HCT116 (cell line): Measurements from ENCODE around the gene AGAP1. TPM values are rescaled to one million over a fixed set of nuclear protein-coding genes. Genes with fewer than 3 reads are reported as not detected.

ENCODE experiments used
- ATAC-seq: fragments of 200-7000 bp; cut with Tn5 transposase; 2 replicates; pipeline ENCODE4 v1.9.1; 2020; ENCODE audit warnings: mild to moderate bottlenecking, moderate library complexity
- BruUV-seq: library from RNA; stranded (reverse); fragments of 400-500 nt; replicated peaks from 2 replicates; lab custom pipeline; 2021; lab: Mats Ljungman, UMichigan
- CTCF ChIA-PET: fragments of 300-600 bp; sonication (Branson Sonifier 250); formaldehyde crosslinking; loops from one replicate; lab custom pipeline; 2021; ENCODE audit warnings: antibody characterized with exemption; lab: Charles Lee
- POLR2A ChIA-PET: fragments of 300-600, 350-600 bp; sonication (Branson Sonifier 250); formaldehyde crosslinking; loops from one replicate; lab custom pipeline; 2021; ENCODE audit warnings: antibody characterized with exemption; lab: Charles Lee
- RAD21 ChIA-PET, 2 experiments: fragments of 300-600 bp; sonication (Branson Sonifier 250); formaldehyde crosslinking; loops; one replicate each; lab custom pipeline; 2023; ENCODE audit warnings: low total read pairs in 2 of 2; ENCODE audit not compliant: uncharacterized antibody in 2 of 2, unreplicated experiment in 2 of 2, low non-redundant PET in 1 of 2; lab: Charles Lee
- DNase-seq: peaks from one replicate; pipeline ENCODE4 v3.0.0-alpha.2; 2010; ENCODE audit warnings: low read depth, low spot score
- H2AFZ ChIP-seq: fragments of 200-600 bp; shearing (Covaris generic), sonication (generic); 2 replicates; pipeline ENCODE4 v1.6.1; 2017; ENCODE audit warnings: low read depth, mixed run types, mixed read lengths, antibody characterized with exemption, low read length; ENCODE audit not compliant: poor library complexity, severe bottlenecking
- H3K27ac ChIP-seq: 2 replicates; pipeline ENCODE4 v1.5.1; 2012; ENCODE audit warnings: low read depth, low read length
- H3K27me3 ChIP-seq: fragments of 200-600 bp; sonication (generic); 2 replicates; pipeline ENCODE4 v1.6.1; 2016; ENCODE audit warnings: mixed run types, low read length, mixed read lengths; ENCODE audit not compliant: insufficient read depth
- H3K36me3 ChIP-seq, 2 experiments: fragments of 200-500 bp in 1 of 2; fragments of 200-600 bp in 1 of 2; sonication (Bioruptor generic) in 1 of 2; sonication (generic) in 1 of 2; 2 replicates each; pipeline versions ENCODE4 v1.5.1 to v1.6.1; 2014 to 2016; ENCODE audit warnings: low read length in 2 of 2, inconsistent platforms in 1 of 2, mixed read lengths in 1 of 2, mixed run types in 1 of 2; ENCODE audit not compliant: insufficient read depth in 2 of 2, control insufficient read depth in 1 of 2
- H3K4me1 ChIP-seq, 2 experiments: fragments of 200-600 bp in 1 of 2; sonication (generic) in 1 of 2; 2 replicates each; pipeline versions ENCODE4 v1.5.1 to v1.6.1; 2012 to 2017; ENCODE audit warnings: low read length in 2 of 2, inconsistent platforms in 1 of 2, mild to moderate bottlenecking in 1 of 2, mixed read lengths in 1 of 2, mixed run types in 1 of 2, moderate library complexity in 1 of 2; ENCODE audit not compliant: insufficient read depth in 2 of 2, control insufficient read depth in 1 of 2
- H3K4me2 ChIP-seq: fragments of 200-600 bp; sonication (generic); 2 replicates; pipeline ENCODE4 v1.6.1; 2017; ENCODE audit warnings: mixed run types, low read length, mixed read lengths
- H3K4me3 ChIP-seq, 2 experiments: fragments of 200-600 bp in 1 of 2; sonication (generic) in 1 of 2; replicated peaks in 1 of 2; 2 replicates each; pipeline ENCODE4 v1.5.1; 2011 to 2016; ENCODE audit warnings: low read length in 2 of 2, control low read depth in 1 of 2, low read depth in 1 of 2, mild to moderate bottlenecking in 1 of 2, mixed read lengths in 1 of 2, mixed run types in 1 of 2
- H3K79me2 ChIP-seq: fragments of 200-600 bp; sonication (generic); 2 replicates; pipeline ENCODE4 v1.6.1; 2017; ENCODE audit warnings: mild to moderate bottlenecking, mixed run types, low read length, moderate library complexity, mixed read lengths; ENCODE audit not compliant: insufficient read depth
- H3K9ac ChIP-seq: fragments of 200-600 bp; sonication (generic); 2 replicates; pipeline ENCODE4 v1.6.1; 2016; ENCODE audit warnings: low read length, mixed read lengths
- H3K9me2 ChIP-seq: fragments of 200-600 bp; sonication (generic), shearing (Covaris generic); 2 replicates; pipeline ENCODE4 v1.6.1; 2017; ENCODE audit warnings: mixed run types, mild to moderate bottlenecking, moderate library complexity; ENCODE audit not compliant: insufficient read depth
- H3K9me3 ChIP-seq, 2 experiments: fragments of 200-500 bp in 1 of 2; fragments of 200-600 bp in 1 of 2; sonication (Bioruptor generic) in 1 of 2; sonication (generic) in 1 of 2; 2 replicates each; pipeline ENCODE4 v1.6.1; 2014 to 2017; ENCODE audit warnings: low read length in 2 of 2, mixed read lengths in 2 of 2, inconsistent platforms in 1 of 2, low read depth in 1 of 2, mild to moderate bottlenecking in 1 of 2, mixed run types in 1 of 2, moderate library complexity in 1 of 2; ENCODE audit not compliant: control insufficient read depth in 1 of 2, insufficient read depth in 1 of 2
- H4K20me1 ChIP-seq: fragments of 200-600 bp; sonication (generic), shearing (Covaris generic); 2 replicates; pipeline ENCODE4 v1.6.1; 2017; ENCODE audit warnings: mixed run types, mild to moderate bottlenecking, moderate library complexity; ENCODE audit not compliant: insufficient read depth
- EZH2phosphoT487 ChIP-seq: fragments of 200-600 bp; IDR thresholded peaks from 2 replicates; pipeline ENCODE4 v1.6.1; 2018; ENCODE audit warnings: antibody characterized with exemption, borderline replicate concordance
- FOSL1 ChIP-seq: IDR thresholded peaks from 2 replicates; pipeline ENCODE4 v1.6.1; 2012; ENCODE audit warnings: low read depth
- MAX ChIP-seq: IDR thresholded peaks from 2 replicates; pipeline ENCODE4 v1.6.1; 2012
- REST ChIP-seq: IDR thresholded peaks from 2 replicates; pipeline ENCODE4 v1.6.1; 2012; ENCODE audit warnings: low read depth
- SP1 ChIP-seq: IDR thresholded peaks from 2 replicates; pipeline ENCODE4 v1.6.1; 2012; ENCODE audit warnings: low read depth
- SRF ChIP-seq: IDR thresholded peaks from 2 replicates; pipeline ENCODE4 v1.6.1; 2012; ENCODE audit warnings: low read depth
- TCF7L2 ChIP-seq: IDR thresholded peaks from 2 replicates; pipeline ENCODE4 v1.7.0; 2011; ENCODE audit warnings: borderline replicate concordance, inconsistent platforms; ENCODE audit not compliant: insufficient read depth, insufficient read length; ENCODE audit errors: extremely low read depth
- YY1 ChIP-seq: IDR thresholded peaks from 2 replicates; pipeline ENCODE4 v1.6.1; 2011; ENCODE audit warnings: low read length, low read depth, moderate library complexity, mild to moderate bottlenecking; ENCODE audit not compliant: insufficient replicate concordance; ENCODE audit errors: extremely low read depth
- intact Hi-C: fragments of 100-400 bp; cut with micrococcal nuclease; formaldehyde crosslinking; loops from 2 replicates; pipeline ENCODE4 v1.10.0; 2022
- total RNA-seq: library from RNA; stranded (reverse); gene quantifications from one replicate; pipeline ENCODE4 v1.2.1, GENCODE V29; 2021; ENCODE audit not compliant: unreplicated experiment

AGAP1 gene
- total RNA-seq, 1 experiment from 2014 or later, result 43.8 TPM

GRCh38 chr2:236107942-236108625 lies 614.2 kb downstream of the AGAP1 start:
- ChIA-PET CTCF (no interaction called here), RAD21 (no interaction called here), POLR2A (no interaction called here)
- no peak overlapping the region for H3K9ac ChIP-seq
- intact Hi-C loops, result no loop called here
- no peaks in the 10 kb centered on the region for H3K4me1 ChIP-seq
- H3K36me3 ChIP-seq, result no peaks in the 10 kb centered on the region
- no peak for DNase-seq
- TF ChIP-seq SRF (no peak), MAX (no peak), REST (no peak), FOSL1 (no peak), EZH2phosphoT487 (no peak), TCF7L2 (no peak), SP1 (no peak), YY1 (no peak)
- no peak for ATAC-seq
- no peaks in the 10 kb centered on the region for H3K9me3 ChIP-seq
- no peaks in the 10 kb centered on the region for H3K79me2 ChIP-seq
- H3K9me2 ChIP-seq, result no peaks in the 10 kb centered on the region
- H2AFZ ChIP-seq, result no peak overlapping the region
- H4K20me1 ChIP-seq, result no peaks in the 10 kb centered on the region
- H3K4me2 ChIP-seq, result no peak overlapping the region
- no peak overlapping the region for H3K27ac ChIP-seq
- H3K4me3 ChIP-seq, result no peak overlapping the region
- no TSS peak for BruUV-seq
- no peaks in the 10 kb centered on the region for H3K27me3 ChIP-seq
